Calu3 (cell line): ENCODE measurements around the gene KHK. TPM values are rescaled to one million over a fixed set of nuclear protein-coding genes. Genes with fewer than 3 reads are reported as not detected.

ENCODE experiments used
- BruUV-seq: library from RNA; stranded (reverse); fragments of 400-500 nt; replicated peaks from 2 replicates; lab custom pipeline; 2021; lab: Mats Ljungman, UMichigan
- CTCF ChIA-PET: fragments of 300-600 bp; sonication (Branson Sonifier 250); formaldehyde crosslinking; loops from one replicate; lab custom pipeline; 2022; ENCODE audit warnings: antibody characterized with exemption; lab: Charles Lee
- DNase-seq: peaks from one replicate; pipeline ENCODE4 v3.0.0; 2022
- H3K27ac Mint-ChIP-seq: one replicate; pipeline ENCODE4 v1.8.0; 2022; ENCODE audit warnings: mixed read lengths; ENCODE audit not compliant: unreplicated experiment
- H3K27me3 Mint-ChIP-seq: one replicate; pipeline ENCODE4 v1.8.0; 2022; ENCODE audit warnings: mixed read lengths; ENCODE audit not compliant: unreplicated experiment
- H3K36me3 Mint-ChIP-seq: one replicate; pipeline ENCODE4 v1.8.0; 2022; ENCODE audit warnings: mild to moderate bottlenecking, moderate library complexity, mixed read lengths; ENCODE audit not compliant: insufficient read depth, unreplicated experiment
- H3K4me1 Mint-ChIP-seq: one replicate; pipeline ENCODE4 v1.8.0; 2022; ENCODE audit warnings: mild to moderate bottlenecking, low read depth, mixed read lengths; ENCODE audit not compliant: unreplicated experiment
- H3K4me3 Mint-ChIP-seq: one replicate; pipeline ENCODE4 v1.8.0; 2022; ENCODE audit warnings: mild to moderate bottlenecking, low read depth, moderate library complexity, mixed read lengths; ENCODE audit not compliant: unreplicated experiment
- H3K9me3 Mint-ChIP-seq: one replicate; pipeline ENCODE4 v1.8.0; 2022; ENCODE audit warnings: low read depth, mixed read lengths; ENCODE audit not compliant: unreplicated experiment
- CTCF ChIP-seq: fragments of 200-600 bp; IDR thresholded peaks from one replicate; pipeline ENCODE4 v1.8.0; 2022; ENCODE audit warnings: antibody characterized with exemption; ENCODE audit not compliant: unreplicated experiment
- intact Hi-C: fragments of 100-400 bp; cut with micrococcal nuclease; formaldehyde crosslinking; loops from one replicate; pipeline ENCODE4 v1.10.0; 2022; ENCODE audit not compliant: unreplicated experiment
- total RNA-seq: library from RNA; stranded (reverse); gene quantifications from 2 replicates; pipeline ENCODE4 v1.2.3, GENCODE V29; 2022

Gene KHK
- total RNA-seq, 1 experiment from 2014 or later = 4.2 TPM

DNA sequence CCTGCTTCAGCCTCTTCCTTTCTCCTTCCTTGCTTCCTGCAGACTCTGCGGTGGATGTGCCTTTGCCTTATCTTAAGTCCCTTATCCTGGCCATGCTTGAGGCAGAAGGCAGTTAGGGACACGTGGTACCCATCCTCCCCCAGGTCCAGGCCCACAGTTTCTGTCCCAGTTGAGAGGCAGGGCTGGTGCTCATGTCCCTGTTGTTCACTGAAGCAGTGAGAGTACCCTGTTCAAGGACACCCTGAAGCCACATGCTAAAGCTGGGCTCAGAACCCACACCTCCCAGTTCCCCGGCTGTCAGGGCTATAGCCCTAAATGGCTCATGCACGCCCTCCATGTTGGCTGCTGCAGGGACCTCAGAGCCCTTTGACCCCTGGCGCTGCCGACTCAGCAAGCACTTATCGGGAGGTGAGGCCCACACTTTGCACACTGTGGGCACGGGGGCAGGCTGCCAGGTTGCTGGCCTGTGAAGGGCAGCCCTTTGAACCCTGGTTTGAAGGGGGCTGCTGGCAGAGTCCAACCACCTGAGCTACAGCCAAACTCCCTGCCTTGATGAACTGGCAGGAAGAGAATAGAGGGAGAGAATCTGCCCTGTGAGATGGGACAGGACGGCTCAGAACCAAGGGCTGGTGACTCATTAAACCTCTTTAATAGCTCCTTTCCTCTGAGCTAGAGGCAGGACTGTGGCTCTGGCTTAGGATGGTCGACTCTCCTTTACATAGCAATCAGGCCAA, 6.3 kb downstream of the KHK start:
- intact Hi-C loops = no loop called here
- no peak overlapping the region for H3K27ac Mint-ChIP-seq
- H3K27me3 Mint-ChIP-seq = no peaks in the 10 kb centered on the region
- CTCF ChIA-PET = no interaction called here
- H3K36me3 Mint-ChIP-seq = no peaks in the 10 kb centered on the region
- H3K4me3 Mint-ChIP-seq = no peak overlapping the region
- peaks cover 12% of the 10 kb centered on the region for H3K4me1 Mint-ChIP-seq
- no peak for TF ChIP-seq CTCF
- H3K9me3 Mint-ChIP-seq = no peaks in the 10 kb centered on the region
- DNase-seq = no peak
- no TSS peak for BruUV-seq

DNA sequence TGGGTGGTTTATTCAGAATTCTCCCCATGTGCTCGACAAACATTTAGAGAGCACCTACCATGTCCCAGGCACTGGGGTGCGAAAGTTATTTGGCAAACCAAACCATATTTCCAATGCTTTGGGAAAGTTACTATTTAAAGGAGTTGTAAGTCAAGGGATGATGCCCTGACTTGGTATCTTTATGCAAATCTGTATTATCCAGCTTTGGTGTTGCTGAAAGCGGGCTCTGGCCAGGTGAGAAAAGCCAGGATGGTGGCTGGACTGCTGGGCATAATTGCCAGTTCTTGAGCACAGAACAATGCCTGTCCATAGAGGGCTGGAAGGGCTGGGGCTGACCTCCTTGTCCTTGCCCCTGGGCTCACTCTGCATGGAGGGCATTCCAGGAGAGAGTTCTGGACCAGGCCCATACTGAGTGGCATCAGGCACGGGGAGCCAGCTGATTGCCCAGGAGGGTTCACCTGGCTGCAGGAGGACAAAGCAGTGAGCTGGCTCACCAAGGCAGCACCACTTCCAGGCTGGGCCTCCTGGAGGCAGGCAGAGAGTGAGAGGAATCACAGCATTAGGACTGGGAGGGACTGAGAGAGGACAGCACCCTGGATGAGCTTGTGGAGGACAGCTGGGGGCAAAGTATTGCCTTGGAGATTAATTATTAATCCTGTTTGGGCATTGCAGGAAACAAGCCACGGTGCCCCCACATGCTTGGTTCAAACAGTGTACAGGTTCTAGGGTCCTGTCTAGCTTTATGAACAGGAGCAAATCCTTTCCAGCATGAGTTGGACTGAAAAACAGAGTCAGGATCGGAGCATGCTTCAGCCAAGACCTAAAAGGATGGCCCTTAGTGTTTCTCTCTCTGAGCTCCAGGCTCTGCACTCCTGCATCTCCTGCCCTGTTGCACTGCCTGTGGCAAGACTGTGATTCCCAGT, 7.1 kb downstream of the KHK start:
- DNase-seq = no peak
- BruUV-seq = no TSS peak
- TF ChIP-seq CTCF = no peak
- CTCF ChIA-PET = interaction anchor here (0.9 kb wide), 1 partner anchor 12 kb away, joined by 3 read pairs; no protein-coding TSS in a partner anchor
- Mint-ChIP-seq H3K4me3 (no peak overlapping the region), H3K4me1 (peaks cover 12% of the 10 kb centered on the region), H3K9me3 (no peaks in the 10 kb centered on the region), H3K36me3 (no peaks in the 10 kb centered on the region), H3K27me3 (no peaks in the 10 kb centered on the region), H3K27ac (no peak overlapping the region)
- intact Hi-C loops = no loop called here

DNA sequence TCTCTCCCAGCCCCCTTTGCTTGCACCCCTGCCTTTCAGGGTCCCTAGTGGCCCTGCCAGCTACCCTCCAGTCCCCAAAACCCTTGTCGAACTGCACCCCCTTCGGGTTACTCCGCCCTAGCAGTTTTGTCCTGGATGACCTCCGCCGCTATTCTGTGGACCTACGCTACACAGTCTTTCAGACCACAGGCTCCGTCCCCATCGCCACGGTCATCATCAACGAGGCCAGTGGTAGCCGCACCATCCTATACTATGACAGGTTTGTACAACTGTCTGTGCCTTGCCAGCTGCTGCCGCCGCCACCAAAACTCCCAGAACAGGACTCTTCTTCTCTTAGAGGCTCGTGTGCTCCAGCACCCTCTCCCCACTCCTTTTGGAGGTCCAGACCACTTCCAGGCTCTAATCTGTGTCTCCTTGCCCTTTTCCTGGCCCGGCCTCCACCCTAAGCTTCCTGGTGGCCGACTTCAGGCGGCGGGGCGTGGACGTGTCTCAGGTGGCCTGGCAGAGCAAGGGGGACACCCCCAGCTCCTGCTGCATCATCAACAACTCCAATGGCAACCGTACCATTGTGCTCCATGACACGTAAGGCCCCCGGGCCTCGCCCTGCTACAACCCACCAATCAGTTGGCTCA, 7.9 kb downstream of the KHK start:
- intact Hi-C loops = no loop called here
- CTCF ChIA-PET = interaction anchor here (0.9 kb wide), 1 partner anchor 13 kb away, joined by 3 read pairs; no protein-coding TSS in a partner anchor
- TF ChIP-seq CTCF = no peak
- Mint-ChIP-seq H3K4me3 (no peak overlapping the region), H3K36me3 (no peaks in the 10 kb centered on the region), H3K27me3 (no peaks in the 10 kb centered on the region), H3K4me1 (peaks cover 12% of the 10 kb centered on the region), H3K9me3 (no peaks in the 10 kb centered on the region), H3K27ac (no peak overlapping the region)
- DNase-seq = no peak
- no TSS peak for BruUV-seq

DNA sequence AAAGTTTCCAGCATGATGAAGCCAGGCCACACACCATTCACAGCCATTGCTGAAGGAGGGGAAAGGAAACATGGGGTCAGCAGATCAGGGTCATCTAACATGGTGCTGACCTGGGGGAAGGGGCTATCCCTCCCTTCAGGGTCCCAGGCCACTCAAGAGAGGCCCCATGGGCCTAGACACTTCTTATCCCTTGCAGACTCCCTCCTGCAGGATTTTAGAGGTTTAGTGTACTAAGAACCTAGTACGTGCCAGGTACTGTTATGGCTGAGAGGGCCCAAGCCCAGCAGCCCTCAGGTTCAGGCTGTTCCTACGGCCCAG, 8.8 kb downstream of the KHK start:
- Mint-ChIP-seq H3K36me3 (no peaks in the 10 kb centered on the region), H3K4me1 (peaks cover 12% of the 10 kb centered on the region), H3K9me3 (no peaks in the 10 kb centered on the region), H3K27ac (no peak overlapping the region), H3K4me3 (no peak overlapping the region), H3K27me3 (no peaks in the 10 kb centered on the region)
- intact Hi-C loops = no loop called here
- BruUV-seq = no TSS peak
- no peak for TF ChIP-seq CTCF
- DNase-seq = no peak
- CTCF ChIA-PET = no interaction called here
